ENCODE data around the gene RALBP1.
"Not testable (repeated sequence)": the region's sequence is repeated elsewhere in the genome, so short reads cannot be mapped to it uniquely, and the experiment has no call there.

RALBP1 gene

GRCh38 chr18:9475643-9476591 lies 604 bp downstream of the RALBP1 start (continued):
- 0 out of 2 replicates have a peak, but pooled peaks have one; percentile 44 for TF ChIP-seq PBX3 (CRISPR knock-in tag; IDR thresholded peaks at IDR 0.05)
- peak; percentile 82 for TF ChIP-seq ZBTB26 (tag by site-specific recombination; optimal IDR thresholded peaks at IDR 0.05)
- no peak for TF ChIP-seq ZNF514 (tag by site-specific recombination; IDR thresholded peaks at IDR 0.05)
- TF ChIP-seq PATZ1 (tag by site-specific recombination; IDR thresholded peaks at IDR 0.05), result peak; percentile 68; the same call in 1 of the 2 replicates
- no peak for TF ChIP-seq YY2 (tag by site-specific recombination; IDR thresholded peaks at IDR 0.05)
- peak; percentile 74 for TF ChIP-seq ZNF398 (tag by site-specific recombination; IDR thresholded peaks at IDR 0.05)
- no peak for TF ChIP-seq ZNF366 (tag by site-specific recombination; conservative IDR thresholded peaks at IDR 0.05)
- no peak for TF ChIP-seq ZNF211 (tag by site-specific recombination; IDR thresholded peaks at IDR 0.05; ENCODE audit: low read depth)
- peak; percentile 14; the same call in 1 of the 2 replicates for TF ChIP-seq ZIC2 (tag by site-specific recombination; IDR thresholded peaks at IDR 0.05)
- no peak for TF ChIP-seq ZNF449 (tag by site-specific recombination; IDR thresholded peaks at IDR 0.05)
- no peak for TF ChIP-seq TRIM28 (IDR thresholded peaks at IDR 0.05; ENCODE audit: borderline replicate concordance, low read length)
- TF ChIP-seq ZNF777 (tag by site-specific recombination; IDR thresholded peaks at IDR 0.05; ENCODE audit: borderline replicate concordance), result no peak
- no peak for TF ChIP-seq ZXDB (tag by site-specific recombination; IDR thresholded peaks at IDR 0.05)
- no peak for TF ChIP-seq ZNF837 (tag by site-specific recombination; IDR thresholded peaks at IDR 0.05)
- TF ChIP-seq CTCF (tag by site-specific recombination; IDR thresholded peaks at IDR 0.05), result 0 out of 2 replicates have a peak, but pooled peaks have one; percentile 26
- TF ChIP-seq ZFP69B (tag by site-specific recombination; IDR thresholded peaks at IDR 0.05), result no peak
- TF ChIP-seq ZNF843 (tag by site-specific recombination; IDR thresholded peaks at IDR 0.05), result no peak
- peak; percentile 68; the same call in 1 of the 2 replicates for TF ChIP-seq KLF16 (tag by site-specific recombination; IDR thresholded peaks at IDR 0.05)
- no peak for TF ChIP-seq ZNF426 (tag by site-specific recombination; IDR thresholded peaks at IDR 0.05)
- TF ChIP-seq HOXD13 (CRISPR knock-in tag; IDR thresholded peaks at IDR 0.05; ENCODE audit: borderline replicate concordance), result no peak
- no peak for TF ChIP-seq REST (tag by site-specific recombination; IDR thresholded peaks at IDR 0.05)
- no peak for TF ChIP-seq ZBTB7A (tag by site-specific recombination; IDR thresholded peaks at IDR 0.05; ENCODE audit: low read depth)

- H3K36me3 ChIP-seq (ENCODE audit: control insufficient read depth in 2 of 2, insufficient read depth in 1 of 2, low read length in 2 of 2); H3K4me1 ChIP-seq (ENCODE audit: control insufficient read depth, insufficient read depth, low read length); H3K9me3 ChIP-seq (ENCODE audit: control insufficient read depth, insufficient read depth, low read depth, low read length); H3K27ac ChIP-seq (ENCODE audit: extremely low read depth, low read depth, low read length); POLR2A ChIA-PET: not testable (repeated sequence)
- CTCF ChIA-PET, result interaction anchor here (0.6 to 1.3 kb wide), 3 partner anchors 39 to 819 kb away, joined by 3 to 9 read pairs (median 5); no protein-coding TSS in a partner anchor
- H3K4me3 ChIP-seq (ENCODE audit: low read depth, low read length), result peak overlapping the region; percentile 92
These were observed 1.6 kb downstream of the RALBP1 start for GRCh38 chr18:9476949-9477348.

All from HEK293 (cell line).